Nephron (organoid): ENCODE data around the gene UGT1A8.

Experiments
- H3K27ac Mint-ChIP-seq, 3 experiments: 2 replicates each; pipeline ENCODE4 v1.8.0; 2020; ENCODE audit warnings: mixed read lengths in 3 of 3, mild to moderate bottlenecking in 2 of 3, moderate library complexity in 1 of 3
- H3K27me3 Mint-ChIP-seq: 2 replicates; pipeline ENCODE4 v1.8.0; 2021; ENCODE audit warnings: low read depth, mild to moderate bottlenecking, moderate library complexity, mixed read lengths
- H3K36me3 Mint-ChIP-seq: 2 replicates; pipeline ENCODE4 v1.8.0; 2020; ENCODE audit warnings: low read depth, mixed read lengths
- H3K4me1 Mint-ChIP-seq: 2 replicates; pipeline ENCODE4 v1.8.0; 2020; ENCODE audit warnings: mixed read lengths
- H3K4me3 Mint-ChIP-seq, 3 experiments: 2 replicates each; pipeline ENCODE4 v1.8.0; 2020; ENCODE audit warnings: mild to moderate bottlenecking in 3 of 3, mixed read lengths in 3 of 3, moderate library complexity in 2 of 3
- H3K9me3 Mint-ChIP-seq: 2 replicates; pipeline ENCODE4 v1.8.0; 2020; ENCODE audit warnings: mixed read lengths
- CTCF ChIP-seq, 3 experiments: fragments of 200-600 bp; sonication (generic); IDR thresholded peaks; one replicate each; pipeline ENCODE4 v1.5.0; 2021; ENCODE audit warnings: antibody characterized with exemption in 3 of 3; ENCODE audit not compliant: unreplicated experiment in 3 of 3

The UGT1A8 gene

GRCh38 chr2:233775414-233775813 lies 158.0 kb downstream of the UGT1A8 start:
- H3K36me3 Mint-ChIP-seq = no peaks in the 10 kb centered on the region
- TF ChIP-seq CTCF (IDR thresholded peaks at IDR 0.05; ENCODE audit: unreplicated experiment in 3 of 3) = no peak
- peaks cover 7% of the 10 kb centered on the region for H3K27me3 Mint-ChIP-seq
- H3K9me3 Mint-ChIP-seq = peaks cover 10% of the 10 kb centered on the region
- no peaks in the 10 kb centered on the region for H3K4me1 Mint-ChIP-seq
- no peak overlapping the region for H3K4me3 Mint-ChIP-seq
- no peak overlapping the region for H3K27ac Mint-ChIP-seq

GRCh38 chr2:233778030-233778429 lies 160.6 kb downstream of the UGT1A8 start, which contains the start of gene MROH2A:
TSS of gene MROH2A (plus strand) at chr2:233778330. CDS start at chr2:233779359, 1,029 bp downstream.
- Mint-ChIP-seq H3K27ac (no peak within 1 kb of the TSS), H3K4me3 (no peak within 1 kb of the TSS), H3K36me3 (no peaks in the 10 kb centered on the region), H3K27me3 (peaks cover 4% of the 10 kb centered on the region), H3K4me1 (no peaks in the 10 kb centered on the region), H3K9me3 (peaks cover 18% of the 10 kb centered on the region)
- TF ChIP-seq CTCF (IDR thresholded peaks at IDR 0.05; ENCODE audit: unreplicated experiment in 3 of 3) = no peak

GRCh38 chr2:233779722-233780121 lies 162.3 kb downstream of the UGT1A8 start:
- no peak overlapping the region for H3K4me3 Mint-ChIP-seq
- H3K27me3 Mint-ChIP-seq = peaks cover 4% of the 10 kb centered on the region
- H3K4me1 Mint-ChIP-seq = no peaks in the 10 kb centered on the region
- TF ChIP-seq CTCF (IDR thresholded peaks at IDR 0.05; ENCODE audit: unreplicated experiment in 3 of 3) = no peak
- no peaks in the 10 kb centered on the region for H3K36me3 Mint-ChIP-seq
- H3K9me3 Mint-ChIP-seq = peaks cover 20% of the 10 kb centered on the region
- H3K27ac Mint-ChIP-seq = no peak overlapping the region

- Mint-ChIP-seq H3K4me1 (no peaks in the 10 kb centered on the region), H3K9me3 (peaks cover 20% of the 10 kb centered on the region), H3K27ac (no peak overlapping the region), H3K27me3 (no peaks in the 10 kb centered on the region), H3K4me3 (no peak overlapping the region), H3K36me3 (no peaks in the 10 kb centered on the region)
- TF ChIP-seq CTCF (IDR thresholded peaks at IDR 0.05; ENCODE audit: unreplicated experiment in 3 of 3) = no peak
These were observed 163.3 kb downstream of the UGT1A8 start for GRCh38 chr2:233780771-233781170.

- no peak for TF ChIP-seq CTCF (IDR thresholded peaks at IDR 0.05; ENCODE audit: unreplicated experiment in 3 of 3)
- Mint-ChIP-seq H3K4me3 (no peak overlapping the region), H3K36me3 (no peaks in the 10 kb centered on the region), H3K27me3 (peaks cover 9% of the 10 kb centered on the region), H3K27ac (no peak overlapping the region), H3K9me3 (peaks cover 6% of the 10 kb centered on the region), H3K4me1 (no peaks in the 10 kb centered on the region)
These were observed 172.1 kb downstream of the UGT1A8 start for GRCh38 chr2:233789554-233789953.

- H3K36me3 Mint-ChIP-seq = no peaks in the 10 kb centered on the region
- TF ChIP-seq CTCF (IDR thresholded peaks at IDR 0.05; ENCODE audit: unreplicated experiment in 3 of 3) = no peak
- peaks cover 2% of the 10 kb centered on the region for H3K9me3 Mint-ChIP-seq
- no peaks in the 10 kb centered on the region for H3K4me1 Mint-ChIP-seq
- no peak overlapping the region for H3K27ac Mint-ChIP-seq
- H3K4me3 Mint-ChIP-seq = no peak overlapping the region
- H3K27me3 Mint-ChIP-seq = peaks cover 13% of the 10 kb centered on the region
These were observed 173.9 kb downstream of the UGT1A8 start for GRCh38 chr2:233791151-233791882.
